22Rv1 (cell line): ENCODE data around the gene HMSD.

ENCODE experiments used
- ZFX ChIP-seq: fragments of 450-650 bp; IDR thresholded peaks from 2 replicates; pipeline ENCODE4 v1.6.1; 2017; ENCODE audit warnings: antibody characterized with exemption, borderline replicate concordance
- TF ChIP-seq, protein P1 (sequence below): fragments of 450-650 bp; IDR thresholded peaks from 2 replicates; pipeline ENCODE4 v1.5.1; 2017; ENCODE audit warnings: mild to moderate bottlenecking

DNA sequence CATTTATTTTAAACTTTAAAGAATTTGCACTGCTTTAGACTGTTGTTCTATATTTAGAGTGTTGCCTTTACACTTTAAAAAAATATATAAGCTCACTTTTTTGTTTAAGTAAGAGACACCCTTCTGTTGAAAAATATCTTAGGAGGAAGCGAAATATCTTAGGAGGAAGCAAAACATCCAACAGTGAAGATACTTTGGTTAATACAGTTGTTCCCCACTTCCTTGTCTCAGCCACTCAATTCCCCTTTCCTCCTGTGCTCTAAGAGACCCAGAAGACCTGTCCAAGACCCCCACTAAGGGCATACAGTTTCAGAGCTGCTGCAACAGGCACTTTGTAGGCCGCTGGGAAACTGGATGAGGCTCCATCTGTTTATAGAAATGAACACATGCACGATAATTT, 26.5 kb downstream of the HMSD start:
- TF ChIP-seq, protein P1, sequence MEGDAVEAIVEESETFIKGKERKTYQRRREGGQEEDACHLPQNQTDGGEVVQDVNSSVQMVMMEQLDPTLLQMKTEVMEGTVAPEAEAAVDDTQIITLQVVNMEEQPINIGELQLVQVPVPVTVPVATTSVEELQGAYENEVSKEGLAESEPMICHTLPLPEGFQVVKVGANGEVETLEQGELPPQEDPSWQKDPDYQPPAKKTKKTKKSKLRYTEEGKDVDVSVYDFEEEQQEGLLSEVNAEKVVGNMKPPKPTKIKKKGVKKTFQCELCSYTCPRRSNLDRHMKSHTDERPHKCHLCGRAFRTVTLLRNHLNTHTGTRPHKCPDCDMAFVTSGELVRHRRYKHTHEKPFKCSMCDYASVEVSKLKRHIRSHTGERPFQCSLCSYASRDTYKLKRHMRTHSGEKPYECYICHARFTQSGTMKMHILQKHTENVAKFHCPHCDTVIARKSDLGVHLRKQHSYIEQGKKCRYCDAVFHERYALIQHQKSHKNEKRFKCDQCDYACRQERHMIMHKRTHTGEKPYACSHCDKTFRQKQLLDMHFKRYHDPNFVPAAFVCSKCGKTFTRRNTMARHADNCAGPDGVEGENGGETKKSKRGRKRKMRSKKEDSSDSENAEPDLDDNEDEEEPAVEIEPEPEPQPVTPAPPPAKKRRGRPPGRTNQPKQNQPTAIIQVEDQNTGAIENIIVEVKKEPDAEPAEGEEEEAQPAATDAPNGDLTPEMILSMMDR, result no peak
- TF ChIP-seq ZFX, result no peak
